ENCODE results near the gene PPP1R15B. TPM values are rescaled to one million over a fixed set of nuclear protein-coding genes. Genes with fewer than 3 reads are reported as not detected.
A peak's percentile ranks its signal among the peaks of the same experiment; 100 is the strongest.

The PPP1R15B gene
- total RNA-seq, 1 donor from 2014 or later, result 30.3 TPM

DNA sequence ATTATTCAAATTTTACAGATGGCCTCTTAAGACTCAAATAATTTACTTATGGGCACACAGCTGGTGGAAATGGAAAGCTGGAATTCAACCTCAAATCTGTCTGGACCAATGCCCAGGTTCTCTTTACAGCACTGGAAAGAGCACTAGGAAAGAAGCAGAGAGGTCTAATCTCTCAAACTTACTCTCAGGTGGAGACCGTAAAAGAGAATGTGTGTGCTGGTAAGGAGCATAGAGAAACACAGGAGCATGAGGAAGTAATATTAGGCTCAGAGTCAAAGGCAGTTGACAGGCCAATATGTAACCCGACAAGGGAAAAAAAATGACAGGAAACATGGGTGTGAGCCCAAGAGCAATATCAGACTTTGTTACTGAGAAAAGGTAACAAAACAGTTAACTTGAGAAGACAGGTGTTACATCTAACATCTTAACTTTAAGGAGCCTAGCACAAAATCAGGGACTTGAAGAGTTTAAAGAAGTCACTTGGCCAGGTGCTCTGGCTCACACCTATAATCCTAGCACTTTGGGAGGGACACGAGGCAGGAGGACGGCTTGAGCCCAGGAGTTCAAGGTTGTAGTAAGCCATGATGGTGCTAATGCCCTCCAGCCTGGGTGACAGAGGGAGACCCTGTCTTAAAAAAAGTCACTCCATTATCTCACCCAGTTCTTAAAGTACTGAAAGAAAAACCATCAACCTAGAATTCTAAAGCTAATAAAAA is 20.7 kb downstream of the PPP1R15B start:
- Histone ChIP-seq H3K4me3 (ENCODE audit: low read length in 3 of 3) (no peak overlapping the region), H3K9ac (ENCODE audit: low read depth in 1 of 3, low read length in 3 of 3) (no peak overlapping the region), H3K36me3 (ENCODE audit: control insufficient read depth in 3 of 3, insufficient read depth in 3 of 3, low read length in 3 of 3) (no peaks in the 10 kb centered on the region), H3K27ac (ENCODE audit: low read depth, low read length) (no peak overlapping the region), H3K4me1 (ENCODE audit: control insufficient read depth in 3 of 3, insufficient read depth in 3 of 3, low read length in 3 of 3) (no peaks in the 10 kb centered on the region), H3K9me3 (ENCODE audit: control insufficient read depth in 3 of 3, low read length in 3 of 3) (no peaks in the 10 kb centered on the region), H3K27me3 (ENCODE audit: control insufficient read depth in 3 of 3, insufficient read depth in 3 of 3, low read length in 3 of 3) (no peaks in the 10 kb centered on the region)

DNA sequence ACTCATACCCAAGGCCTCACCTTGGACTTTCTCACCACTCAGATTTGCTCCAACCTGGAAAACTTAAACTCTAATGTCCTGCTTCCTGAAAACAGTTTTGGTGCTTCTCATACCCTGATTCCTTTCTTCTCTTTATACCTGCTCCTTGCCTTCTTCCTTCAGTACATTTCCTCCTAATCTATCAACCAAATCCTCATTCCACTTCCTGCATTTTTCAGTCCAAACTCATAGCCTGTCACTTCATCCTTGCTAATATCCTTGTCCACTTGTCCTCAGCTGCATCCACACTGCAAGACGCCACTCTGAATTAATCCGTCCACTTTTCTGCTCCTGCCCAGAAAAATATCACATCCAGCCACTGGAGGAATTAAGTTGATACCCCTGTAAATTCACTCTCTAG is 25.9 kb downstream of the PPP1R15B start:
- Histone ChIP-seq H3K27me3 (ENCODE audit: control insufficient read depth in 3 of 3, insufficient read depth in 3 of 3, low read length in 3 of 3) (no peaks in the 10 kb centered on the region), H3K4me3 (ENCODE audit: low read length in 3 of 3) (no peak overlapping the region), H3K27ac (ENCODE audit: low read depth, low read length) (no peak overlapping the region)

DNA sequence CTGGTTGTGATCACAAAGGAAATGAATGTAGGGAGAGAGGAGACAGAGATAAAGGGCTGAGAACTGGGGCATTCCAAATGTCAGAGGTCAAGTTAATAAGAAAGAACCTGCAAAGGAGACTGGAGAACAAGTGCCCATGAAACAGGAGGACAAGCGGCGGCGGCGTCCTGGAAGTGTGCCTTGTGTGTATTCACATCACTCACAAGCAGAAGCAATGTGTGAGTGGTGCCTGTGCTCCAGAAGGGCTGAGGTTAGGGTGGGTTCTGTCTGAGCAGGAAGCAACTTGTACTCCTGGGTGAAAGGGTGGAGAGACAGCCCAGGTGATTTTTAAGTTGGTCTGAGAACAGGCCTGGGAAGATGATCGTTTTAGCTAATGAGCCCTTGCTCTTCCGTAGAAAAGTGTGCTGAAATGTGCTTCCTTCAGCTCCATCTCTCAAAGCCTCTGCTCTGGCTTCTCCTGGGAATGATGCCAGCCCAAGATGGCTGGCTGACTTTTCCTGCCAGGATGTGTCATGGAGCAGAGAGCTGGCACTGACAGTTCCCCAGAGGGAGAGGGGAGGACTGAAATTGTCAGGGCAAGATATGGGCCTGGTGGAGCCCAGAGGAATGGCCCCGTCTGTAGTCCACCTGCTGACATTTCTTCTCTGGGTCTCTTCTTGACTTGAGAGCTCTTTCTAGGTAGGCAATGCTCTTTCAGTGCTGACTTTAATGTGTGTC is 26.8 kb downstream of the PPP1R15B start:
- Histone ChIP-seq H3K36me3 (ENCODE audit: control insufficient read depth in 3 of 3, insufficient read depth in 3 of 3, low read length in 3 of 3) (no peaks in the 10 kb centered on the region), H3K4me3 (ENCODE audit: low read length in 3 of 3) (no peak overlapping the region), H3K4me1 (ENCODE audit: control insufficient read depth in 3 of 3, insufficient read depth in 3 of 3, low read length in 3 of 3) (no peaks in the 10 kb centered on the region), H3K27ac (ENCODE audit: low read depth, low read length) (no peak overlapping the region), H3K27me3 (ENCODE audit: control insufficient read depth in 3 of 3, insufficient read depth in 3 of 3, low read length in 3 of 3) (no peaks in the 10 kb centered on the region), H3K9ac (ENCODE audit: low read depth in 1 of 3, low read length in 3 of 3) (no peak overlapping the region), H3K9me3 (ENCODE audit: control insufficient read depth in 3 of 3, low read length in 3 of 3) (no peaks in the 10 kb centered on the region)

More for the DNA sequence above, 25.9 kb downstream of the PPP1R15B start:
- Histone ChIP-seq H3K36me3 (ENCODE audit: control insufficient read depth in 3 of 3, insufficient read depth in 3 of 3, low read length in 3 of 3) (no peaks in the 10 kb centered on the region), H3K9me3 (ENCODE audit: control insufficient read depth in 3 of 3, low read length in 3 of 3) (no peaks in the 10 kb centered on the region), H3K4me1 (ENCODE audit: control insufficient read depth in 3 of 3, insufficient read depth in 3 of 3, low read length in 3 of 3) (no peaks in the 10 kb centered on the region), H3K9ac (ENCODE audit: low read depth in 1 of 3, low read length in 3 of 3) (no peak overlapping the region)

DNA sequence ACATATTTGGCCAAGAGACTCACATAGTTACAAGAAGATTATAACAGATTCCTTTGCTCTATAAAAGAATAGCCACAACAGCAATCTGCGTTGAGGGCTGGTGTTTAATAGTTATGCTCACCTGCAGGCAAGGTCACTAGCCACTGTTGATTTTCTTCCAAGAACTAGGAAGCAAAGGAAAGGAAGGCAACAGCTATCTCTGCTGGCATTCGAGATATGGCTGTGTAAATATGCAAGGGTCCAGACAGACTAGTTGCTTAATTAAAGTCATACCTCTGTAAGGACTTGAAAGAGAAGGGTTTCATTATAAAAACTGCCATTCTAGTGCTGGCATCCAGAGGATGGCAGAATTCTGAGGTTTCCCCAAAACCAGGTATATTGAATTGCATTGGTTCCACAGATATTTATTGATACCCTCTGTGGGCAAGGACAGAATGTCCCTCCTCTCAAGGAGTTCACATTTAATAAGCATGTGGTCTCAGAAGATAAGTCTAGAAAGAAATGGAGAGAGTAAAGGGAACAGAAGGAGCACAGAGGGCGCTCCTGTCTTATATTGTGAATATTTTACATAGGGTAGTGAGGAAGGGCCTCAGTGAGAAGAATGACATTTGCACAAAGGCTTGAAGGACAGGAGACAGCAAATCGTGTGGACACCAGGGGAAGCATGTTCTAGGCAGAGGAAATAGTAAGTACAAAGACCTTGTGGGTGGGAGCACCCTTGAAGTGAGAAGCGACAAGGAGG is 28.3 kb downstream of the PPP1R15B start:
- Histone ChIP-seq H3K9me3 (ENCODE audit: control insufficient read depth in 3 of 3, low read length in 3 of 3) (no peaks in the 10 kb centered on the region), H3K4me1 (ENCODE audit: control insufficient read depth in 3 of 3, insufficient read depth in 3 of 3, low read length in 3 of 3) (peaks cover 4 to 9% (median 5%) of the 10 kb centered on the region in 3 donors), H3K27ac (ENCODE audit: low read depth, low read length) (no peak overlapping the region), H3K9ac (ENCODE audit: low read depth in 1 of 3, low read length in 3 of 3) (no peak overlapping the region), H3K4me3 (ENCODE audit: low read length in 3 of 3) (no peak overlapping the region), H3K27me3 (ENCODE audit: control insufficient read depth in 3 of 3, insufficient read depth in 3 of 3, low read length in 3 of 3) (peaks cover 5 to 9% (median 5%) of the 10 kb centered on the region in 3 donors), H3K36me3 (ENCODE audit: control insufficient read depth in 3 of 3, insufficient read depth in 3 of 3, low read length in 3 of 3) (no peaks in the 10 kb centered on the region)

DNA sequence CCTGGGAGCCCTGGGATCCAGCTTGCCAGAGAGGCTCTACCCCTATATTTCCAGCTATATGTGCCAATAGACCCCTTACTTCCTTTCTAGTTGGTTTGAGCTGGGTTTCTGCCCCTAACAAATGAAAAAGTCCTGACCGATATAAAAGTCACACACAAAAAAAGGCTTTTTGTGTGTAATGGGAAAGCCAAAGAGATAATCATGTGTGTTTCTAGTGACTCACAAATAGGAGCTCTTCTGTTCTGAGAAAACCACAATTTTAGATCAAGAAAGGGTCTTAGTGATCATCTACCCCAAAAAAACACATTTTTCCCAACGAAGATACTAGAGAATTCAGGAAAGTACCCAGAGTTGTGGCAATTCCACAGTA is 28.9 kb downstream of the PPP1R15B start:
- H3K9ac ChIP-seq (ENCODE audit: low read depth in 1 of 3, low read length in 3 of 3), result no peak overlapping the region
- H3K27me3 ChIP-seq (ENCODE audit: control insufficient read depth in 3 of 3, insufficient read depth in 3 of 3, low read length in 3 of 3), result peaks cover 9 to 12% (median 10%) of the 10 kb centered on the region in 3 donors
- H3K9me3 ChIP-seq (ENCODE audit: control insufficient read depth in 3 of 3, low read length in 3 of 3), result no peaks in the 10 kb centered on the region
- H3K4me1 ChIP-seq (ENCODE audit: control insufficient read depth in 3 of 3, insufficient read depth in 3 of 3, low read length in 3 of 3), result peaks cover 11 to 15% (median 12%) of the 10 kb centered on the region in 3 donors
- H3K4me3 ChIP-seq (ENCODE audit: low read length in 3 of 3), result no peak overlapping the region
- no peak overlapping the region for H3K27ac ChIP-seq (ENCODE audit: low read depth, low read length)
- H3K36me3 ChIP-seq (ENCODE audit: control insufficient read depth in 3 of 3, insufficient read depth in 3 of 3, low read length in 3 of 3), result no peaks in the 10 kb centered on the region

DNA sequence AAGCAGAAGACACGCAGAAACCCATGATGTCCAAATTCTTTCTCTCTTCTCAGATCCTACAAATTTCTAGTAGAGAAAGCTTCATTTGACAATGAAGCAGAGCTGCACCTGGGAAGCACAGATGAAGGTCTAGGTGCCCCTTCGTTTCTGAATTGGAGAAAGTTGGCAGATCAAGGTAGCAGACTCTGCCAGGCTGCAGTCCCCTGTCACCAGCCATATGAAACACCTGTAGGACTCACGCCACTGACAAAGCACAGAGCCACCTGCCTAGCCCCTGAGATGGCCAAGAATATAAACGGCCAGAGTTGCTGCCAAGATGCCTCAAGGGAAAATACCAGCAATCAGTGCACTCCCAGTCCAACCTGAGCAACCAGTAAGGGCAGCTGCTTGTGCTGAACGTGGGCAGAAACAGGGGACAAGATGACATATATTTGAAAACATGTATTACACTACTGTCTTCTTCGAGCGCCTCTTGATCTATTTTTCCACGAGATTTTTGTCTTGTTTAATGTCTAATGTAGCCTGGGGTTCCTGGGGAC is 31.3 kb downstream of the PPP1R15B start:
- H3K27me3 ChIP-seq (ENCODE audit: control insufficient read depth in 3 of 3, insufficient read depth in 3 of 3, low read length in 3 of 3), result peaks cover 14 to 25% (median 18%) of the 10 kb centered on the region in 3 donors
- H3K4me1 ChIP-seq (ENCODE audit: control insufficient read depth in 3 of 3, insufficient read depth in 3 of 3, low read length in 3 of 3), result peaks cover 15 to 23% (median 21%) of the 10 kb centered on the region in 3 donors
- H3K4me3 ChIP-seq (ENCODE audit: low read length in 3 of 3), result no peak overlapping the region
- H3K9ac ChIP-seq (ENCODE audit: low read depth in 1 of 3, low read length in 3 of 3), result peak overlapping the region in 1 of 3 donors; percentile 16
- H3K36me3 ChIP-seq (ENCODE audit: control insufficient read depth in 3 of 3, insufficient read depth in 3 of 3, low read length in 3 of 3), result no peaks in the 10 kb centered on the region
- no peaks in the 10 kb centered on the region for H3K9me3 ChIP-seq (ENCODE audit: control insufficient read depth in 3 of 3, low read length in 3 of 3)
- no peak overlapping the region for H3K27ac ChIP-seq (ENCODE audit: low read depth, low read length)

DNA sequence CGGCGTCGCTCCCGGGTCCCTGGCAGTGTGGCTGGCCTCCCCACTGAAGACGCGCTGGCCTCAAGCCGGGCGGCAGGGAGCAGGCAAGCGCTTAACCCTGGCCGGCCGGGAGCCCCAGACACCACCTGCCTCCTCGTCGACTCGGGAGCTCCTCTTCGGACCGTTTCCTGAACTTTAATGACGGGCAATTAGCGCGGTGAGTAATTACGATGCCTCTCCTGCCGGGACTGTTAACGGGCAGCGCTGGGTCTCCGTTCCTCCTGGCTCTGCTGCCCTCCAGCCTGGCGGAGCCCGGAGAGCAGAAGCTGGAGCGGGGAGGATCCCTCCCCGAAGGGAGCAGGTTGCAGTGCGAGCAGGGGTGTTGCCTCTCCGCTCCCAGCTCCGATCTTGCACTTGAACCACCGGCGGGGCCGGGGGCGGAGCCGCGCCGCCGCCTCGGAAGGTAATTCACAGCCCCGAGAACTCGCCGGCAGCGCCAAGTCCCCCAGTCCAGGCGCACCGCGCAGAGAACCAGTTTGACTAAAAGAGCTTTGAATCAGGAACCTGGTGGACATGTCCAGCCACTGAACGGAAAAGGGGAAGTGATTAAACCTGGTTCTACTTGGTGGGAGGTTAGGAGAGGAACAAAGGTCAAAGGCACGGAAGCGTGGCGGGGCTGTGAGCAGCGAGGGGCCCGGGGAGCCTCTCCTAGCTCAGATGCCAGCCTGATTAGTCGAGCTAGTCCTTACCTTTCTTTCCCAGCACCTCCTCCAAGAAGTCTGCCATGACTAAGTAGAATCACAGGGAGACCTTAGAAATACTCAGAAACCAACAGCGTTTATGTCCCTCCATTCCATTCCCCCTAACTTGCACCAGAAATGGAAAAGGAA is 33.6 kb downstream of the PPP1R15B start:
- H3K27ac ChIP-seq (ENCODE audit: low read depth, low read length), result no peak overlapping the region
- no peaks in the 10 kb centered on the region for H3K9me3 ChIP-seq (ENCODE audit: control insufficient read depth in 3 of 3, low read length in 3 of 3)
- H3K36me3 ChIP-seq (ENCODE audit: control insufficient read depth in 3 of 3, insufficient read depth in 3 of 3, low read length in 3 of 3), result no peaks in the 10 kb centered on the region
- peak overlapping the region; percentile 45 to 81 (median 68) for H3K9ac ChIP-seq (ENCODE audit: low read depth in 1 of 3, low read length in 3 of 3)
- peaks cover 22 to 30% (median 26%) of the 10 kb centered on the region in 3 donors for H3K27me3 ChIP-seq (ENCODE audit: control insufficient read depth in 3 of 3, insufficient read depth in 3 of 3, low read length in 3 of 3)
- peaks cover 15 to 23% (median 21%) of the 10 kb centered on the region in 3 donors for H3K4me1 ChIP-seq (ENCODE audit: control insufficient read depth in 3 of 3, insufficient read depth in 3 of 3, low read length in 3 of 3)
- peak overlapping the region; percentile 68 to 82 (median 81) for H3K4me3 ChIP-seq (ENCODE audit: low read length in 3 of 3)

DNA sequence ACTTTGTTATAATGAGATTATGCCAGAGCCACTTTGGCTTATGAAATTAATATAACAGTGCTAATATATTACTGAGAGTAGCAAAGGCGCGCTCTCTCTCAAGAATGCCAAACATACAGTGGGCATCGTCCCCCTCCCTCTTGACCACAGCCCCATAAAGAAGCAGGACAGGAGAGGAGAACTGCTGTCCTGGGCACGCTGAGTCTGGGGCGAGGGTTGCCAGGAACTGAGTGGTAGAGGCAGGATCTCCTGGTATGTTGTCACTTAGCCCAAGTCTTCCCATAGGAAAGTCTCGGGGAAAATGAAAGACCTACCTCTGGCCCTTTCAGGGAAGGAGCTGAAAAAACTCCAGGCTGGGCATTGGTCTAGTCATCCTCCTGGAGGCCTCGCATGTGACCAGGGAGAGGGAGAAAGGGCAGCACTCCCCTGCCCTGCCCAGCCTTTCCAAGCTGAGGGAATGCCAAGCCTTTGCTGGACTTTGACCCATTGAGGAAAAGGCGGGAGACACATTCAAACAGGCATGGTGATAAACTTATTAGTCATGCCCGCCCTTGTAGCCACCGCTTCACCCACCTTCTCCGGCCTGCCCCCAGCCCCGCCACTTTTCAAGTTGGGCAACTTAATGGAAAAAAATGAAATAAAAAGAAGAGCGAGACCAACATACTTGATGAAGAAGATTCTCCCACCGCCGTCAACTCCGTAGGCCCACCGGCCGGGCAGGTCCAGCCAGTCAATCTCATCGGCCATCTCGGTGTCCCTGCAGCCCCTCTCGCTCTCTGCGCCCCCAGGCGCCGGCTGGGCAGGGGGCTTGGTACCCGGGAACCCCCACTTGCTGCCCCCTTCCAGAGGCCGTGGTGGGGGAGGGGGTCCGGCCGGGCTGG is 34.5 kb downstream of the PPP1R15B start:
- peak overlapping the region in 2 of 3 donors; percentile 45 to 81 for H3K9ac ChIP-seq (ENCODE audit: low read depth in 1 of 3, low read length in 3 of 3)
- no peaks in the 10 kb centered on the region for H3K9me3 ChIP-seq (ENCODE audit: control insufficient read depth in 3 of 3, low read length in 3 of 3)

More for the DNA sequence above, 34.5 kb downstream of the PPP1R15B start:
- Histone ChIP-seq H3K36me3 (ENCODE audit: control insufficient read depth in 3 of 3, insufficient read depth in 3 of 3, low read length in 3 of 3) (no peaks in the 10 kb centered on the region), H3K4me3 (ENCODE audit: low read length in 3 of 3) (peak overlapping the region; percentile 43 to 81 (median 68)), H3K27me3 (ENCODE audit: control insufficient read depth in 3 of 3, insufficient read depth in 3 of 3, low read length in 3 of 3) (peaks cover 22 to 30% (median 26%) of the 10 kb centered on the region in 3 donors), H3K4me1 (ENCODE audit: control insufficient read depth in 3 of 3, insufficient read depth in 3 of 3, low read length in 3 of 3) (peaks cover 15 to 23% (median 21%) of the 10 kb centered on the region in 3 donors), H3K27ac (ENCODE audit: low read depth, low read length) (no peak overlapping the region)
